Small intestine (tissue), 16 donors: ENCODE measurements around the gene SLC43A3. TPM values are rescaled to one million over a fixed set of nuclear protein-coding genes. Genes with fewer than 3 reads are reported as not detected.

Experiments
- DNase-seq, 2 donors: peaks; one replicate each; pipeline versions ENCODE4 v3.0.0 to v3.0.0-alpha.2; 2013
- FAIRE-seq: peaks from 2 replicates; lab custom pipeline; 2012; peaks lifted over from hg19 to GRCh38; lab: Jason Lieb, UNC
- H3K27ac ChIP-seq, 3 donors: one replicate each; pipeline ENCODE4 v1.5.1; 2013; ENCODE audit warnings: low read length in 2 of 3, mild to moderate bottlenecking in 2 of 3, control low read depth in 1 of 3, inconsistent platforms in 1 of 3, low read depth in 1 of 3, moderate library complexity in 1 of 3
- H3K27me3 ChIP-seq, 3 donors: one replicate each; pipeline ENCODE4 v1.6.1; 2013; ENCODE audit warnings: low read length in 3 of 3, inconsistent platforms in 1 of 3; ENCODE audit not compliant: control insufficient read depth in 3 of 3, insufficient read depth in 3 of 3
- H3K36me3 ChIP-seq, 3 donors: one replicate each; pipeline ENCODE4 v1.6.1; 2013; ENCODE audit warnings: low read length in 3 of 3, inconsistent platforms in 1 of 3, low read depth in 1 of 3, mild to moderate bottlenecking in 1 of 3, moderate library complexity in 1 of 3; ENCODE audit not compliant: control insufficient read depth in 3 of 3, insufficient read depth in 2 of 3
- H3K4me1 ChIP-seq, 3 donors: one replicate each; pipeline ENCODE4 v1.6.1; 2013; ENCODE audit warnings: low read length in 2 of 3, inconsistent platforms in 1 of 3, low read depth in 1 of 3, mild to moderate bottlenecking in 1 of 3, moderate library complexity in 1 of 3; ENCODE audit not compliant: control insufficient read depth in 3 of 3, insufficient read depth in 2 of 3
- H3K4me3 ChIP-seq, 3 donors: one replicate each; pipeline ENCODE4 v1.5.1; 2013; ENCODE audit warnings: low read length in 3 of 3, control low read depth in 1 of 3, inconsistent platforms in 1 of 3, low read depth in 1 of 3, mild to moderate bottlenecking in 1 of 3, moderate library complexity in 1 of 3
- H3K9me3 ChIP-seq, 2 donors: one replicate each; pipeline ENCODE4 v1.6.1; 2013; ENCODE audit warnings: low read depth in 1 of 2, low read length in 1 of 2; ENCODE audit not compliant: control insufficient read depth in 2 of 2, insufficient read depth in 1 of 2
- WGBS, 3 donors: extraction: QIAGEN DNeasy Blood & Tissue Kit; methylation state at CpG; one replicate each; pipeline ENCODE4 v1.1.7; 2013; 5-methylcytosine and 5-hydroxymethylcytosine counted together
- long read RNA-seq, 10 donors: transcript quantifications; one replicate each; lab custom pipeline, GENCODE V29; 2026
- polyA plus RNA-seq, 4 donors: library from polyadenylated mRNA; stranded (reverse) in 3 of 4; unstranded in 1 of 4; fragments of 200-250 nt in 3 of 4; fragments of 120-200 nt in 1 of 4; gene quantifications; one replicate each; pipeline versions ENCODE4 v1.2.1 to v1.2.3, GENCODE V29; 2013
- donor health status: healthy with polysubstance abuse.
- donor health status: control.
- donor health status: control.
- donor health status: Bipolar disorder and iron deficiency.
- donor health status: healthy.

The SLC43A3 gene
- polyA plus RNA-seq: 10 to 100 TPM in 2 of 4 donors, 1 to 10 TPM in 2; 2.4 to 13.8 (median 8.3) TPM
- long read RNA-seq, donor 1, partial matches to known transcripts: 0 of 5 reads
- long read RNA-seq, donor 1, other reads (novel, unspliced or antisense): 0 of 5 reads
- long read RNA-seq, donor 2: 0 reads
- long read RNA-seq, donor 3, transcript SLC43A3-226 (1 exons, 1,796 nt): major isoform, 6 of 10 reads
- long read RNA-seq, donor 3, partial matches to known transcripts: 0 of 10 reads
- long read RNA-seq, donor 3, other reads (novel, unspliced or antisense): 0 of 10 reads
- long read RNA-seq, donor 4: 0 reads
- long read RNA-seq, donor 5: 0 reads
- long read RNA-seq, donor 6, partial matches to known transcripts: 0 of 1 reads
- long read RNA-seq, donor 6, other reads (novel, unspliced or antisense): 0 of 1 reads
- long read RNA-seq, donor 7: 0 reads
- long read RNA-seq, donor 8, partial matches to known transcripts: 0 of 2 reads
- long read RNA-seq, donor 8, other reads (novel, unspliced or antisense): 0 of 2 reads
- long read RNA-seq, donor 9: 0 reads
- long read RNA-seq, donor 10, transcript SLC43A3-226 (1 exons, 1,796 nt): major isoform, 6 of 8 reads
- long read RNA-seq, donor 10, partial matches to known transcripts: 0 of 8 reads
- long read RNA-seq, donor 10, other reads (novel, unspliced or antisense): 0 of 8 reads

DNA sequence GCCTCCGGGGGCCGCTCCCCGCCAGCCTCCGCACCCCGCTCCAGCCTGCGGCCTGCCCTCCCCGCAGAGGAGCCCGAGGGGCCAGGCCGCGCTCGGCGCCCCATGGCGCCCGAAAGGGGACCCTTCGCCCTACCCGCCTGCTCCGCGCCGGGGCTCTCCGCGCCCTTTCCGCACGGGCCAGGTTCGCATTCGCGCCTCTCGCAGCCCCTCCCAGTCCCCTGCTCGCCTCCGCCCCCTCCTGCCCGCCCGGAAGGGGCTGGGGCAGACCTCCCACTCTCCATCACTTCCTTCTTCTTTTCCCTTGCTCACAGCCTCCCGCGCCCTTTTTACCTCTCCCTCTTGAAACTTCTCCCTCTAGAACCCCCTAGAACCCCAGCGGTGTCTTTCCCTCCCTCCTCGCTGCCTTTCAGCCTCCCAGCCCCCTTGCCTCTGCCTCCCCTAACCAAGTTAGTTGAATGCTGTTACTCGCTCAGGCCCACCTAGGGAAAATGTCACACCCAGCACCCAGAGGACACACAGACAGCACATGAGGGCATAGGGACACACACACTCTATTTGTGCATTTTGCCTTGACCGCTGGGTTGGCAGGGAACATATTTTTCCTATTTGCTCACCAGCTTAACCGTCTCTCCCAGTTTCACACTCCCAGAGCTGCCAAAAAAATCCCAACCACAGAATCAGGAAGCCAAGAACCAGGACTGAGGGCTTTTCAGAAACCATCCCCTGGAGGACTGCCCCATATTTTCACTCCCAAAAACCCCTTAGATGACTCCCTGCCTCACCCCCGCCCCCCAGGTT, at the start of gene SLC43A3:
Gene SLC43A3, minus strand, starts transcription at position 193 of the 798 bp plus-strand sequence. CDS start 949 bp downstream, outside the sequence.
- peaks cover 0 to 11% (median 0%) of the 10 kb centered on the region in 3 donors for H3K36me3 ChIP-seq
- H3K4me3 ChIP-seq: peak within 1 kb of the TSS in 2 of 3 donors; percentile 44 to 48
- no peaks in the 10 kb centered on the region for H3K9me3 ChIP-seq
- 6 to 13% (median 11%) methylated on average over 36 to 39 of the region's 39 CpGs for WGBS, 3 donors
- H3K27me3 ChIP-seq: peaks cover 0 to 12% (median 0%) of the 10 kb centered on the region in 3 donors
- peak within 1 kb of the TSS in 2 of 3 donors; percentile 44 to 88 for H3K27ac ChIP-seq
- H3K4me1 ChIP-seq: peaks cover 0 to 15% (median 9%) of the 10 kb centered on the region in 3 donors
- FAIRE-seq (no peak), DNase-seq (peak in 1 of 2 donors; percentile 54)

DNA sequence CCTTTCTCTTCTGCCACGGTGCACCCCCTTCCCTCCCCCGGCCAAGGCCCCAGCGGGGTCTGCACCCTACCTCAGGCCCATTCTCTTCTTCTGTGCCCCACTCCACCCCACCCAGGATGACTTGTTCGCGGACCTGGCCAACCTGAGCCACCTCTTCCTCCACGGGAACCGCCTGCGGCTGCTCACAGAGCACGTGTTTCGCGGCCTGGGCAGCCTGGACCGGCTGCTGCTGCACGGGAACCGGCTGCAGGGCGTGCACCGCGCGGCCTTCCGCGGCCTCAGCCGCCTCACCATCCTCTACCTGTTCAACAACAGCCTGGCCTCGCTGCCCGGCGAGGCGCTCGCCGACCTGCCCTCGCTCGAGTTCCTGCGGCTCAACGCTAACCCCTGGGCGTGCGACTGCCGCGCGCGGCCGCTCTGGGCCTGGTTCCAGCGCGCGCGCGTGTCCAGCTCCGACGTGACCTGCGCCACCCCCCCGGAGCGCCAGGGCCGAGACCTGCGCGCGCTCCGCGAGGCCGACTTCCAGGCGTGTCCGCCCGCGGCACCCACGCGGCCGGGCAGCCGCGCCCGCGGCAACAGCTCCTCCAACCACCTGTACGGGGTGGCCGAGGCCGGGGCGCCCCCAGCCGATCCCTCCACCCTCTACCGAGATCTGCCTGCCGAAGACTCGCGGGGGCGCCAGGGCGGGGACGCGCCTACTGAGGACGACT, 49.3 kb upstream of the SLC43A3 start:
- Histone ChIP-seq H3K27me3 (peaks cover 0 to 43% (median 0%) of the 10 kb centered on the region in 3 donors), H3K9me3 (no peaks in the 10 kb centered on the region), H3K36me3 (no peaks in the 10 kb centered on the region), H3K27ac (no peak overlapping the region), H3K4me1 (peaks cover 3 to 6% (median 5%) of the 10 kb centered on the region in 3 donors), H3K4me3 (peak overlapping the region; percentile 19 to 53 (median 24))
- FAIRE-seq (no peak), DNase-seq (peak in 1 of 2 donors; percentile 72)
- 1 to 4% (median 2%) methylated on average over 43 to 80 of the region's 80 CpGs for WGBS, 3 donors

- H3K27me3 ChIP-seq: peaks cover 0 to 43% (median 0%) of the 10 kb centered on the region in 3 donors
- no peak overlapping the region for H3K27ac ChIP-seq
- FAIRE-seq (no peak), DNase-seq (no peak)
- H3K9me3 ChIP-seq: no peaks in the 10 kb centered on the region
- 53 to 73% (median 69%) methylated on average over 5 of the region's 5 CpGs for WGBS, 3 donors
- H3K4me3 ChIP-seq: peak overlapping the region in 1 of 3 donors; percentile 53
- H3K4me1 ChIP-seq: peaks cover 3 to 6% (median 5%) of the 10 kb centered on the region in 3 donors
- H3K36me3 ChIP-seq: no peaks in the 10 kb centered on the region
Measured at GRCh38 chr11:57475671-57476046, 48.7 kb upstream of the SLC43A3 start.

GRCh38 chr11:57475191-57475590, 48.3 kb upstream of the SLC43A3 start:
- Histone ChIP-seq H3K9me3 (no peaks in the 10 kb centered on the region), H3K27ac (no peak overlapping the region), H3K4me1 (peaks cover 3 to 6% (median 5%) of the 10 kb centered on the region in 3 donors), H3K36me3 (no peaks in the 10 kb centered on the region), H3K27me3 (peaks cover 0 to 43% (median 0%) of the 10 kb centered on the region in 3 donors), H3K4me3 (no peak overlapping the region)
- FAIRE-seq: no peak
- DNase-seq: no peak
- 39 to 44% (median 42%) methylated on average over 1 of the region's 1 CpG for WGBS, 3 donors

GRCh38 chr11:57474803-57475115, 47.8 kb upstream of the SLC43A3 start:
- Histone ChIP-seq H3K4me3 (no peak overlapping the region), H3K9me3 (no peaks in the 10 kb centered on the region), H3K36me3 (no peaks in the 10 kb centered on the region), H3K27ac (no peak overlapping the region), H3K27me3 (peaks cover 0 to 43% (median 0%) of the 10 kb centered on the region in 3 donors), H3K4me1 (peaks cover 3 to 6% (median 5%) of the 10 kb centered on the region in 3 donors)
- FAIRE-seq (no peak), DNase-seq (peak in 1 of 2 donors; percentile 26)
- WGBS, 3 donors: 37 to 58% (median 38%) methylated on average over 5 of the region's 5 CpGs

DNA sequence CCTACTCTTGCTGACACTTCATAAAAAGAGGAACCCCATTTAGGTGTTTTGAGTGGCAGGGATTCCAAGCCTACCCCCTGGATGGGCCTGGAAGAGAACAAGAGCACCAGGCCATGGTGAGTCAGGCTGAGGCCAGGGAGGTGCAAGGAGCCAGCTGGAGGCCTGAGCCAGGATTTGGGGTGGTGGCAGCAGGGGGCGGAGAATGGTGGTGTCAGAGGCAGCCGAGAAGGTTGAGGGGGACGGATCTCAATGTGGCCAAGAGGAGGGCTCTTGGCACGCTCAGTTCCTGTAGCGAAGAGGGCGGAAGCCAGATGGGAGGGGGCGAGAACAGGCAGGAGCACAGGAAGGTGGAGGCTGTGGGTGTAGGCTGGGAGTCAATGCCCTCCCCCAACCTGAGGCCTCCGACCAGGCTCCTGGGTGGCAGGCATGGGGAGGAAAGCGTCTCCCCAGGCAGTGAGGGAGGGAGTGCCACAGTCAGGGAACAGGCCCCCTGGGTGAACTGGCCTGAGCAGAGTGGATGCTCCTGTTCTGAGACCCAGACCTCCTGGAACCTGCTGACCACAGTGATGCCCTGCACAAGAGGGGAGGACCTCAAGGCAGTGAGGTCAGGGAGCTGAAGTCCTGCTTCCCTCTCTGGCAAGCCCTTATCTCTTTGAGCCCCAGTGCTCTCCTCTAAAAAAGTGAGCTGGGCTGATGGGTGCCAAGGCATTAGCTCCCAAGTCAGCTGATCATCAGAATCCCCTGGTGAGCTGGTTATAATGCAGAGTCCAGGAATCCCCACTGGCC, 47.3 kb upstream of the SLC43A3 start:
- Histone ChIP-seq H3K4me1 (peaks cover 3 to 6% (median 5%) of the 10 kb centered on the region in 3 donors), H3K9me3 (no peaks in the 10 kb centered on the region), H3K27me3 (peaks cover 0 to 44% (median 0%) of the 10 kb centered on the region in 3 donors), H3K4me3 (no peak overlapping the region), H3K27ac (no peak overlapping the region), H3K36me3 (no peaks in the 10 kb centered on the region)
- no peak for FAIRE-seq
- WGBS, 3 donors: 62 to 77% (median 70%) methylated on average over 9 of the region's 9 CpGs
- DNase-seq: no peak

DNA sequence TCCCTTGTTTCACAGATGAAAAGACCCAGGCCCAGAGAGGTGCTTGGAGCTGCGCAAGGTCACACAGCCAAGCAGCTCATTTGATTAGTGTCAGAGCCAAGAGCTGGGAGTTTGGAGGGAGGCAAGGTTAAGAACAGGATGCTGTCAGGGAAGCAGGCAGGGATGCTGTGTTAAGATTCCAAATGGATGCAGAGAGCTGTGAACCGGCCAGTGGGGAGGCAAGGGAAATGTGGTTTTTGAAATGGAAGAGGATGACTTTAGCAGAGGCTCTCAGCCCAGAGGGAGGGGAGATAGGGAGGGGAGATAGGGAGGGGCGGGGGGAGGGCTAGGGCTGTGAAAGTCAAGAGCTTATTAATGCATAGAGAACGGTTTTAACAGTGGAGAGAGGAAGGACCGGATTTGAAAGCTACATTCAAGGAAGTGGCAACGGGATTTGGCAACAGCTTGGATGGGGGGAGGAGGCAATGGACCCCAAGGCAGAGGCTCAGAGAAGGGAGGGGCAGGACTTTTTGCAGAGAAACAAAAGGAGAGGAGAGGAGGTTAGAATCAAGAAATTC, 46.4 kb upstream of the SLC43A3 start:
- WGBS, 3 donors: 56 to 67% (median 60%) methylated on average over 6 of the region's 6 CpGs
- H3K36me3 ChIP-seq: no peaks in the 10 kb centered on the region
- H3K4me3 ChIP-seq: no peak overlapping the region
- H3K27me3 ChIP-seq: peaks cover 0 to 49% (median 0%) of the 10 kb centered on the region in 3 donors
- DNase-seq (no peak), FAIRE-seq (no peak)
- H3K4me1 ChIP-seq: peaks cover 3 to 6% (median 5%) of the 10 kb centered on the region in 3 donors
- H3K27ac ChIP-seq: no peak overlapping the region
- no peaks in the 10 kb centered on the region for H3K9me3 ChIP-seq
